ENCODE data around the gene CDH13.

The CDH13 gene

GRCh38 chr16:83806036-83806435 is 1179.3 kb downstream of the CDH13 start:
- Histone ChIP-seq H3K27ac (ENCODE audit: low read length) (no peak overlapping the region), H3K9me3 (ENCODE audit: control insufficient read depth in 2 of 2, low read length in 2 of 2) (no peaks in the 10 kb centered on the region), H3K27me3 (ENCODE audit: control insufficient read depth in 1 of 2, insufficient read depth in 2 of 2, low read length in 2 of 2) (no peaks in the 10 kb centered on the region), H3K4me3 (ENCODE audit: low read length in 2 of 2) (no peak overlapping the region), H3K9ac (ENCODE audit: low read length in 2 of 2) (no peak overlapping the region), H3K36me3 (ENCODE audit: control insufficient read depth in 2 of 2, insufficient read depth in 2 of 2, low read length in 2 of 2) (peaks cover 0 to 4% of the 10 kb centered on the region in 2 donors), H3K4me1 (ENCODE audit: control insufficient read depth, insufficient read depth, low read length) (peaks cover 17% of the 10 kb centered on the region)

GRCh38 chr16:83806731-83807130 is 1180.0 kb downstream of the CDH13 start:
- Histone ChIP-seq H3K4me3 (ENCODE audit: low read length in 2 of 2) (no peak overlapping the region), H3K9ac (ENCODE audit: low read length in 2 of 2) (no peak overlapping the region), H3K27me3 (ENCODE audit: control insufficient read depth in 1 of 2, insufficient read depth in 2 of 2, low read length in 2 of 2) (no peaks in the 10 kb centered on the region), H3K27ac (ENCODE audit: low read length) (no peak overlapping the region), H3K4me1 (ENCODE audit: control insufficient read depth, insufficient read depth, low read length) (peaks cover 17% of the 10 kb centered on the region), H3K9me3 (ENCODE audit: control insufficient read depth in 2 of 2, low read length in 2 of 2) (no peaks in the 10 kb centered on the region), H3K36me3 (ENCODE audit: control insufficient read depth in 2 of 2, insufficient read depth in 2 of 2, low read length in 2 of 2) (peaks cover 0 to 4% of the 10 kb centered on the region in 2 donors)

DNA sequence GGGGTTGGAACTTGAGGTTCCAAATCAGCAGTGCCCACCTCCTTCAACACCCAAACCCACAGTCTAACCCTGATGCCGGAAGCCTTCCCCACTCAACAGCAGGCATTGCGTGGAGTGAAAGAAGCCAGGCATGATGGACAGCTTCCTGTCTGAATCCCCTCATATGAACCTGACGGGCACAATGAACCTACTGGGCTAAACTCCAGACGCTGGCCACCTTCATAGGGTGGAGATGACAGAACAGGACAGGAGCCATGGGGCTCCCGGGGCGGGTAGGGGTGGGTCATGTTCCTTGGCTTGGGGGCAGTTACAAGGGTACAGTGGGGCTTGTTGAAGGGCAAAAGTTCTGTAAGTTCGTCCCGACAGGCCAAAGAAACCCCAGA is 1180.5 kb downstream of the CDH13 start:
- Histone ChIP-seq H3K9ac (ENCODE audit: low read length in 2 of 2) (peak overlapping the region in 1 of 2 donors; percentile 42), H3K4me1 (ENCODE audit: control insufficient read depth, insufficient read depth, low read length) (peaks cover 17% of the 10 kb centered on the region), H3K36me3 (ENCODE audit: control insufficient read depth in 2 of 2, insufficient read depth in 2 of 2, low read length in 2 of 2) (peaks cover 0 to 4% of the 10 kb centered on the region in 2 donors)

DNA sequence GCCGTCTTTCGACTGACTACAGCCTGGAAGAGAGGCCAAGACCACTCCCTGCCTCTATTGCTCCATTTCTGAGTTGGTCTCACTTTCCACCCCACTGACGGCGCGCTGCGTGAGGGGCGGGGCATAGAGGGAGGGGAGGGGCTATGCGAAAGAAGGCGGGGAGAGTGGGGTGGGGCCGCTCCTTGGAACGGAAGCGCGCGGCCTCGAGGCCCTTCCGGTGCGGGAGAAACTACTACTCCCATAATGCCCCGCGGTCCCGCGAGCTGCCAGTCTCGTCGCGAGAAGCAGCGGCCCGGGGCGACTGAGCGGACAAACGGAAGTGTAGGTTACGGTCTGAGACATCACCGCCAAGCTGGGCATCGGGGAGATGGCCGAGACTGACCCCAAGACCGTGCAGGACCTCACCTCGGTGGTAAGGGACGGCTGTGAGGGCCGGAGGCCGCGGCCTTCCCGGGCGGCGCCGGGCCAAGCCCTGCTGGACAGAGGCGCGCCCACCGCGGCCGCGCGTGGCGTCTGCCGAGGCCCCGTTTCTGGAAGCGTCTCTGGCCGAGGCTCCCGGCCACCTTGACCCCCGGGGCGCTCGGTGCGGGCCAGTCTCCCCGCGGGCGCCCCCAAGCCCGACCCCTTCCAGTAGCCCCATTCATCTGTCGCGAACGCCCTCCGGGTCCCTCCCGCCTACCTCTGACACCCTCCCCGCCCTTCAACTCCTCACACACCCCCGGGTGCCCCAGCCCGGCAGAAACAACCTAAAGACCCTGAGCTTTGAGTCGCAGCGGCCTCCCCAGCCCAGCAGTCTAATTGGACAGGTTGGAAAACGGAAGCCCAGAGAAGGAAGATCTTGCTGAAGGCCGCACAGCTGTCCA is 1181.2 kb downstream of the CDH13 start, which contains the start of gene HSBP1:
Gene HSBP1, plus strand, starts transcription at position 269 of the 863 bp plus-strand sequence. Its CDS starts 99 bp downstream, at position 368.
- Histone ChIP-seq H3K36me3 (ENCODE audit: control insufficient read depth in 2 of 2, insufficient read depth in 2 of 2, low read length in 2 of 2) (peaks cover 2 to 4% of the 10 kb centered on the region in 2 donors), H3K9ac (ENCODE audit: low read length in 2 of 2) (peak within 1 kb of the TSS; percentile 86 to 88), H3K9me3 (ENCODE audit: control insufficient read depth in 2 of 2, low read length in 2 of 2) (no peaks in the 10 kb centered on the region), H3K27ac (ENCODE audit: low read length) (peak within 1 kb of the TSS; percentile 41), H3K27me3 (ENCODE audit: control insufficient read depth in 1 of 2, insufficient read depth in 2 of 2, low read length in 2 of 2) (no peaks in the 10 kb centered on the region), H3K4me3 (ENCODE audit: low read length in 2 of 2) (peak within 1 kb of the TSS; percentile 87 to 95), H3K4me1 (ENCODE audit: control insufficient read depth, insufficient read depth, low read length) (peaks cover 13% of the 10 kb centered on the region)

More for the DNA sequence above, 1180.5 kb downstream of the CDH13 start:
- Histone ChIP-seq H3K4me3 (ENCODE audit: low read length in 2 of 2) (peak overlapping the region; percentile 87 to 95), H3K27me3 (ENCODE audit: control insufficient read depth in 1 of 2, insufficient read depth in 2 of 2, low read length in 2 of 2) (no peaks in the 10 kb centered on the region), H3K27ac (ENCODE audit: low read length) (no peak overlapping the region), H3K9me3 (ENCODE audit: control insufficient read depth in 2 of 2, low read length in 2 of 2) (no peaks in the 10 kb centered on the region)

- Histone ChIP-seq H3K9ac (ENCODE audit: low read length in 2 of 2) (peak overlapping the region; percentile 86 to 88), H3K4me1 (ENCODE audit: control insufficient read depth, insufficient read depth, low read length) (peaks cover 13% of the 10 kb centered on the region), H3K36me3 (ENCODE audit: control insufficient read depth in 2 of 2, insufficient read depth in 2 of 2, low read length in 2 of 2) (peaks cover 4% of the 10 kb centered on the region in 2 donors), H3K27ac (ENCODE audit: low read length) (peak overlapping the region; percentile 41), H3K4me3 (ENCODE audit: low read length in 2 of 2) (peak overlapping the region; percentile 87 to 95), H3K9me3 (ENCODE audit: control insufficient read depth in 2 of 2, low read length in 2 of 2) (no peaks in the 10 kb centered on the region), H3K27me3 (ENCODE audit: control insufficient read depth in 1 of 2, insufficient read depth in 2 of 2, low read length in 2 of 2) (no peaks in the 10 kb centered on the region)
These were observed 1181.8 kb downstream of the CDH13 start for GRCh38 chr16:83808573-83809014.

- Histone ChIP-seq H3K4me1 (ENCODE audit: control insufficient read depth, insufficient read depth, low read length) (peaks cover 15% of the 10 kb centered on the region), H3K9ac (ENCODE audit: low read length in 2 of 2) (peak overlapping the region in 1 of 2 donors; percentile 88), H3K36me3 (ENCODE audit: control insufficient read depth in 2 of 2, insufficient read depth in 2 of 2, low read length in 2 of 2) (peaks cover 4% of the 10 kb centered on the region in 2 donors), H3K27ac (ENCODE audit: low read length) (peak overlapping the region; percentile 41), H3K9me3 (ENCODE audit: control insufficient read depth in 2 of 2, low read length in 2 of 2) (no peaks in the 10 kb centered on the region), H3K4me3 (ENCODE audit: low read length in 2 of 2) (peak overlapping the region; percentile 87 to 95), H3K27me3 (ENCODE audit: control insufficient read depth in 1 of 2, insufficient read depth in 2 of 2, low read length in 2 of 2) (no peaks in the 10 kb centered on the region)
These were observed 1182.3 kb downstream of the CDH13 start for GRCh38 chr16:83809092-83809491.

GRCh38 chr16:83810901-83811300 is 1184.1 kb downstream of the CDH13 start:
- no peak overlapping the region for H3K9ac ChIP-seq (ENCODE audit: low read length in 2 of 2)

DNA sequence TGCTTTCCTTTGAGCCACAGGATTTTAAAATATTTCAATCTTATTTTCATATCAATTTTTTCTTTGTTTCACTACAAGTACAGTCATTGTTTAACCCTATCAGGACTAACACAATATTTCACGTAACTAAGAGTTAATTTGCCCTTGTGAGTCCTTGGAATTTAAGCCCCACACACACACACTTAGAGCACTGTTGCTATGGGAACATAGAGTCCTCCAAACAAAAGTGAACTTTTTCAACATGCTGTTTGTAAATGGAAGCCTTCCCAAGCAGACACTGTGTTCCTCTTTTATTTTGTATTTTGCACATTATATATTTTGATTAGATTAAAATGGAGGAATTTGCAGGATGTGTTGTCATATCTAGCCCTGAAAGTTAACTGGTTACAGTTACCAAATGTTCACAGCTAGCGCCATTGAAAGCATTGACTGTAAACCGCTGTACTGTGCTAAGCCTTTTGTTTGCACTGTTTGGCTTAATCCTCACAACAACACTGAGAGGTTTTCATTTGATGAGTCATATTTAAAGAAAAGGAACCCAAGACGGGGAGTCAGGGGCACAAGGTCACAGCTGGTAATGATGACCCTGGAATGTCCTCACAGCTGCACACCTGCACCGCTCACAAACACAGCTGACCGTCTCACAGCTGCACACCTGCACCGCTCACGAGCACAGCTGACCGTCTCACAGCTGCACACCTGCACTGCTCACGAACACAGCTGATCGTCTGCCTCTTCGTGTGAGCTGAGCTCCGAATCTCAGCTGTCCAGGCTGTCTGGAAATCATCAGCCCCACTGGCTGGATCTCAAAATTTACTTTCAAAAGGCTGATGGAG is 1187.3 kb downstream of the CDH13 start:
- no peaks in the 10 kb centered on the region for H3K9me3 ChIP-seq (ENCODE audit: control insufficient read depth in 2 of 2, low read length in 2 of 2)
- H3K4me1 ChIP-seq (ENCODE audit: control insufficient read depth, insufficient read depth, low read length): peaks cover 27% of the 10 kb centered on the region
- H3K27ac ChIP-seq (ENCODE audit: low read length): peak overlapping the region; percentile 58
- no peaks in the 10 kb centered on the region for H3K27me3 ChIP-seq (ENCODE audit: control insufficient read depth in 1 of 2, insufficient read depth in 2 of 2, low read length in 2 of 2)
- H3K9ac ChIP-seq (ENCODE audit: low read length in 2 of 2): peak overlapping the region; percentile 29 to 32
- H3K36me3 ChIP-seq (ENCODE audit: control insufficient read depth in 2 of 2, insufficient read depth in 2 of 2, low read length in 2 of 2): peaks cover 4% of the 10 kb centered on the region in 2 donors
- peak overlapping the region; percentile 42 to 69 for H3K4me3 ChIP-seq (ENCODE audit: low read length in 2 of 2)

More at GRCh38 chr16:83810901-83811300, 1184.1 kb downstream of the CDH13 start:
- Histone ChIP-seq H3K36me3 (ENCODE audit: control insufficient read depth in 2 of 2, insufficient read depth in 2 of 2, low read length in 2 of 2) (peaks cover 4% of the 10 kb centered on the region in 2 donors), H3K9me3 (ENCODE audit: control insufficient read depth in 2 of 2, low read length in 2 of 2) (no peaks in the 10 kb centered on the region), H3K27ac (ENCODE audit: low read length) (no peak overlapping the region), H3K27me3 (ENCODE audit: control insufficient read depth in 1 of 2, insufficient read depth in 2 of 2, low read length in 2 of 2) (no peaks in the 10 kb centered on the region), H3K4me3 (ENCODE audit: low read length in 2 of 2) (no peak overlapping the region), H3K4me1 (ENCODE audit: control insufficient read depth, insufficient read depth, low read length) (peaks cover 27% of the 10 kb centered on the region)

GRCh38 chr16:83814659-83814985 is 1187.9 kb downstream of the CDH13 start:
- peak overlapping the region; percentile 42 to 69 for H3K4me3 ChIP-seq (ENCODE audit: low read length in 2 of 2)
- peaks cover 23% of the 10 kb centered on the region for H3K4me1 ChIP-seq (ENCODE audit: control insufficient read depth, insufficient read depth, low read length)
- H3K9me3 ChIP-seq (ENCODE audit: control insufficient read depth in 2 of 2, low read length in 2 of 2): no peaks in the 10 kb centered on the region
- H3K9ac ChIP-seq (ENCODE audit: low read length in 2 of 2): peak overlapping the region; percentile 29 to 32
- no peaks in the 10 kb centered on the region for H3K27me3 ChIP-seq (ENCODE audit: control insufficient read depth in 1 of 2, insufficient read depth in 2 of 2, low read length in 2 of 2)
- peaks cover 4% of the 10 kb centered on the region in 2 donors for H3K36me3 ChIP-seq (ENCODE audit: control insufficient read depth in 2 of 2, insufficient read depth in 2 of 2, low read length in 2 of 2)
- peak overlapping the region; percentile 33 for H3K27ac ChIP-seq (ENCODE audit: low read length)

DNA sequence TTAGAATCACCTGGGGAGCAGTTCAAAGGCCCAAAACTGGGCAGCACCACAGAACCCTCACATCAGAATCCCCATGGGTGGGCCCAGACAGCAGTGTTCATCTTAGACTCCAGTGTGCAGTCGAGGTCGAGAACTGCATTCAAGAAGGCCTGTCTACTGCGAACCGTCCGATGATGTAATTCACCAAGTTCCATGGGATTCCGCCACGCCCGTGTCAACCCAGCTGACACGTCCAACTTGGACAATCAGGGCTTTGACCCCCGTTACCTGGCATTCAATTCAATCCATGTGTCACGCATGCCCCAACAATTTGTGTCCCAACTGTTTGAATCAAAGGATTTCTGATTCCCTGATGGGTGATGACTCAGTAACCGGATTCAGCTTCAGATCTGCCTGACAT is 1190.3 kb downstream of the CDH13 start:
- peaks cover 23% of the 10 kb centered on the region for H3K4me1 ChIP-seq (ENCODE audit: control insufficient read depth, insufficient read depth, low read length)

More for the DNA sequence above, 1190.3 kb downstream of the CDH13 start:
- Histone ChIP-seq H3K9ac (ENCODE audit: low read length in 2 of 2) (no peak overlapping the region), H3K27ac (ENCODE audit: low read length) (no peak overlapping the region), H3K27me3 (ENCODE audit: control insufficient read depth in 1 of 2, insufficient read depth in 2 of 2, low read length in 2 of 2) (no peaks in the 10 kb centered on the region), H3K4me3 (ENCODE audit: low read length in 2 of 2) (no peak overlapping the region), H3K36me3 (ENCODE audit: control insufficient read depth in 2 of 2, insufficient read depth in 2 of 2, low read length in 2 of 2) (peaks cover 0 to 4% of the 10 kb centered on the region in 2 donors), H3K9me3 (ENCODE audit: control insufficient read depth in 2 of 2, low read length in 2 of 2) (no peaks in the 10 kb centered on the region)
